Neural cell (in vitro differentiated cells): ENCODE measurements around the gene MYL12B.

Experiments used
- EP300 ChIP-seq: fragments of 450-650 bp; conservative IDR thresholded peaks from 2 replicates; pipeline ENCODE4 v1.6.1; 2014; ENCODE audit warnings: antibody characterized with exemption, mild to moderate bottlenecking, moderate library complexity; ENCODE audit not compliant: poor library complexity, severe bottlenecking
- EZH2 ChIP-seq: fragments of 200-600, 300-800 bp; shearing (Covaris generic), sonication (generic); IDR thresholded peaks from 2 replicates; pipeline ENCODE4 v1.6.1; 2014; ENCODE audit warnings: antibody characterized with exemption, low read length, borderline replicate concordance, mild to moderate bottlenecking; ENCODE audit not compliant: insufficient read depth, poor library complexity, severe bottlenecking
- POLR2AphosphoS5 ChIP-seq: IDR thresholded peaks from 2 replicates; pipeline ENCODE4 v1.6.1; 2012
- RAD21 ChIP-seq: fragments of 450-650 bp; conservative IDR thresholded peaks from 2 replicates; pipeline ENCODE4 v1.6.1; 2014; ENCODE audit warnings: antibody characterized with exemption, mild to moderate bottlenecking, moderate library complexity
- TAF1 ChIP-seq: IDR thresholded peaks from 2 replicates; pipeline ENCODE4 v1.6.1; 2012; ENCODE audit warnings: low read depth
- TF ChIP-seq, protein P1 (sequence below): IDR thresholded peaks from 2 replicates; pipeline ENCODE4 v1.6.1; 2012; ENCODE audit warnings: borderline replicate concordance
- TF ChIP-seq, protein P2 (sequence below): fragments of 450-650 bp; IDR thresholded peaks from 2 replicates; pipeline ENCODE4 v1.5.1; 2014; ENCODE audit warnings: antibody characterized with exemption, mild to moderate bottlenecking, moderate library complexity; ENCODE audit not compliant: poor library complexity, severe bottlenecking

- TF ChIP-seq, protein P1, sequence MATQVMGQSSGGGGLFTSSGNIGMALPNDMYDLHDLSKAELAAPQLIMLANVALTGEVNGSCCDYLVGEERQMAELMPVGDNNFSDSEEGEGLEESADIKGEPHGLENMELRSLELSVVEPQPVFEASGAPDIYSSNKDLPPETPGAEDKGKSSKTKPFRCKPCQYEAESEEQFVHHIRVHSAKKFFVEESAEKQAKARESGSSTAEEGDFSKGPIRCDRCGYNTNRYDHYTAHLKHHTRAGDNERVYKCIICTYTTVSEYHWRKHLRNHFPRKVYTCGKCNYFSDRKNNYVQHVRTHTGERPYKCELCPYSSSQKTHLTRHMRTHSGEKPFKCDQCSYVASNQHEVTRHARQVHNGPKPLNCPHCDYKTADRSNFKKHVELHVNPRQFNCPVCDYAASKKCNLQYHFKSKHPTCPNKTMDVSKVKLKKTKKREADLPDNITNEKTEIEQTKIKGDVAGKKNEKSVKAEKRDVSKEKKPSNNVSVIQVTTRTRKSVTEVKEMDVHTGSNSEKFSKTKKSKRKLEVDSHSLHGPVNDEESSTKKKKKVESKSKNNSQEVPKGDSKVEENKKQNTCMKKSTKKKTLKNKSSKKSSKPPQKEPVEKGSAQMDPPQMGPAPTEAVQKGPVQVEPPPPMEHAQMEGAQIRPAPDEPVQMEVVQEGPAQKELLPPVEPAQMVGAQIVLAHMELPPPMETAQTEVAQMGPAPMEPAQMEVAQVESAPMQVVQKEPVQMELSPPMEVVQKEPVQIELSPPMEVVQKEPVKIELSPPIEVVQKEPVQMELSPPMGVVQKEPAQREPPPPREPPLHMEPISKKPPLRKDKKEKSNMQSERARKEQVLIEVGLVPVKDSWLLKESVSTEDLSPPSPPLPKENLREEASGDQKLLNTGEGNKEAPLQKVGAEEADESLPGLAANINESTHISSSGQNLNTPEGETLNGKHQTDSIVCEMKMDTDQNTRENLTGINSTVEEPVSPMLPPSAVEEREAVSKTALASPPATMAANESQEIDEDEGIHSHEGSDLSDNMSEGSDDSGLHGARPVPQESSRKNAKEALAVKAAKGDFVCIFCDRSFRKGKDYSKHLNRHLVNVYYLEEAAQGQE = no peak
- TF ChIP-seq TAF1 (no peak), EP300 (no peak), POLR2AphosphoS5 (no peak), EZH2 (no peak), RAD21 (no peak)
- TF ChIP-seq, protein P2, sequence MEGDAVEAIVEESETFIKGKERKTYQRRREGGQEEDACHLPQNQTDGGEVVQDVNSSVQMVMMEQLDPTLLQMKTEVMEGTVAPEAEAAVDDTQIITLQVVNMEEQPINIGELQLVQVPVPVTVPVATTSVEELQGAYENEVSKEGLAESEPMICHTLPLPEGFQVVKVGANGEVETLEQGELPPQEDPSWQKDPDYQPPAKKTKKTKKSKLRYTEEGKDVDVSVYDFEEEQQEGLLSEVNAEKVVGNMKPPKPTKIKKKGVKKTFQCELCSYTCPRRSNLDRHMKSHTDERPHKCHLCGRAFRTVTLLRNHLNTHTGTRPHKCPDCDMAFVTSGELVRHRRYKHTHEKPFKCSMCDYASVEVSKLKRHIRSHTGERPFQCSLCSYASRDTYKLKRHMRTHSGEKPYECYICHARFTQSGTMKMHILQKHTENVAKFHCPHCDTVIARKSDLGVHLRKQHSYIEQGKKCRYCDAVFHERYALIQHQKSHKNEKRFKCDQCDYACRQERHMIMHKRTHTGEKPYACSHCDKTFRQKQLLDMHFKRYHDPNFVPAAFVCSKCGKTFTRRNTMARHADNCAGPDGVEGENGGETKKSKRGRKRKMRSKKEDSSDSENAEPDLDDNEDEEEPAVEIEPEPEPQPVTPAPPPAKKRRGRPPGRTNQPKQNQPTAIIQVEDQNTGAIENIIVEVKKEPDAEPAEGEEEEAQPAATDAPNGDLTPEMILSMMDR = no peak
Measured at GRCh38 chr18:3216987-3217386, 44.9 kb upstream of the MYL12B start.
